IPS-18c (cell line): ENCODE measurements around the gene PDZK1IP1.
A peak's percentile ranks its signal among the peaks of the same experiment; 100 is the strongest.

Experiments used
- H3K4me3 ChIP-seq: 2 replicates; pipeline ENCODE4 v1.7.0; 2013; ENCODE audit warnings: low read depth, mild to moderate bottlenecking, low read length, moderate library complexity; ENCODE audit not compliant: insufficient read depth
- H3K9me3 ChIP-seq: one replicate; pipeline ENCODE4 v1.6.1; 2013; ENCODE audit warnings: mild to moderate bottlenecking, low read length, moderate library complexity; ENCODE audit not compliant: control insufficient read depth, insufficient read depth

The PDZK1IP1 gene

DNA sequence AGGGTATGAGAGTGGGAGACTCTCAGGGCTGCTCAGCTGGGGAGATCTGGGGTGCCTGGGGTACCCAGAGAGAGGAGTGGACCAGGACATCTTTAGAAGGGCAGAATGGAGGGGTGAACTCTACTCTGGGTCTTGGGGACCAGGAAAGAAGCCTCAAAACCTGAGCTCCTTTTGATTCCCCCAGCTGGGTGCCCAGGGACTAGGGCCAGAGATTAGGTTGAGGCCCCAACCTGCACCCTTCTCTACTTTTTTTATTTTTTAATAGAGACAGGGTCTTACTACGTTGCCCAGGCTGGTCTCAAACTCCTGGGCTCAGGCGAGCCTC, 1.9 kb downstream of the PDZK1IP1 start:
- H3K9me3 ChIP-seq = peaks cover 4% of the 10 kb centered on the region

DNA sequence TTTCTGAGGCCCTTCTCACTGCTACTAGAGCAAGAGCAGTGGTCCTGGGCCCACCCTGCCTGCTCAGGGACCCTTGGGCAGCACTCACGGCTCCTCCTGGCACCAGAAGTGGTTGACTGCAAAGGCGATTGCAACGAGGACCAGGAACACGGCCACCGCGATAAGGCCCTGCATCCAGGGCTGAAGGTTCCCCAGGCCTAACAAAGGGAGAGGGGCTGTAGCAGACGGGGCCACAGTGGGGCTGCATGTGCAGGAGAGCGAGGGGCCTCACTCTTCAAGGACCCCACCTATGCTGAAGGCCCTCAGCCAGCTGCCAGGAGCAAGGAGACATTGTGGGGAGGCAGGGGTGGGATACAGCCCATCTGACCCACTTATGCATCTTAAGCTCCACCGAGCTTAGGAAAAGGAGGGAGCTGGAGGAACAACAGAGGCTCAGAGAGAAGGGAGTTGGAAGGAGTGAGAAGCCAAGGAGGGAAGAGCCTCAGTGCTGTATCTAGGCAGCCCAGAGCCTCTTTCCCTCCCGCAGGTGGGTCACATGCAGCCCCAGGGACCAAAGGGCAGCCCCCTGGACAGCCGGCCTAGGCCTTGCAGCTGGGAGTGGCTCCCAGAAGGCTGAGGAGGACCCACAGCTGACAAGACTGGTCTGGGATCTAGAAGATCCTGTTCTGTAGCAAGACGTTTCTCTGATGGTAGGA, 2.5 kb downstream of the PDZK1IP1 start:
- peaks cover 4% of the 10 kb centered on the region for H3K9me3 ChIP-seq
- no peak overlapping the region for H3K4me3 ChIP-seq

More for the DNA sequence above, 1.9 kb downstream of the PDZK1IP1 start:
- no peak overlapping the region for H3K4me3 ChIP-seq

DNA sequence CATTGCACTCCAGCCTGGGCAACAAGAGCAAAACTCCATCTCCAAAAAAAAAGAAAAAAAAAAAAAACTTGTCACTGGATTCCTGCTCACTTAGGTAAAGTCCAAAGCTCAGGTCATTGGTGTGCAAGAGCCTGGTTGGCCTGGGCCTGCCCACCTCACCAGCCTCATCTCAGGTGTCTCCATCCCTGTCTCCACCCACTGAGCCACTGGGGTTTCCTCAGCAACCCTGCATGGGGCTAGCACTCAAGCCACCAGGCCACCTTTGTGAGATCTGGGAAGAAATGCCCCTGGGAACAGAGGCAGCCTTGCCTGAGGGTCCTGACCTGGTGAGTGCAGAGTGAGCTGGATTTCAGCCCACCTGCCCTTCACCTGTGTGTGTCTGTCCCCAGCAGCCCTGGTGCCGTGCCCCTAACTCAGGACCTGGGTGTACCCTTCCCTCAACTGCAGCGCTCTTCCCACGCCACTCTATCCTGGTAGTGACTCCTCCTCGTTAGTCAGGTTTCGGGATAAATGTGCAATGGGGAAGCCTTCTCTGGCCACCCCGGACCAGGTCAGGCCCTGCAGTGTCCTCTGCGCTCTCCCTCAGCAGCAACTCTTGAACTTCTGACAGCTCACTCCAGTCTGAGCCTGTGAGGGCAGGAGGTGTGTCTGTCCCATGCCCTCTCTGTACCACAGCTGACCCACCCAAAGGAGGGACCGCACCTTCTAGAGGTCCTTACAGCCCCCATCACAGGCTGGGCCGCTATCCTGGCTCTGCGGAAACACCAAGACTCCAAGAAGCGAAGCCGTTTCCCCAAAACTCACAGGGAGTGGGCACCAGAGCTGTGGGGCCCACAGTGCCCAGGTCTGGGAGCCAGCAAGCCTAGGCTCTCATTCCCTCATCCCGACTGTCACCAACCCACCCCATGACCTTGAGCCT, 3.3 kb downstream of the PDZK1IP1 start:
- Histone ChIP-seq H3K9me3 (peaks cover 4% of the 10 kb centered on the region), H3K4me3 (no peak overlapping the region)

DNA sequence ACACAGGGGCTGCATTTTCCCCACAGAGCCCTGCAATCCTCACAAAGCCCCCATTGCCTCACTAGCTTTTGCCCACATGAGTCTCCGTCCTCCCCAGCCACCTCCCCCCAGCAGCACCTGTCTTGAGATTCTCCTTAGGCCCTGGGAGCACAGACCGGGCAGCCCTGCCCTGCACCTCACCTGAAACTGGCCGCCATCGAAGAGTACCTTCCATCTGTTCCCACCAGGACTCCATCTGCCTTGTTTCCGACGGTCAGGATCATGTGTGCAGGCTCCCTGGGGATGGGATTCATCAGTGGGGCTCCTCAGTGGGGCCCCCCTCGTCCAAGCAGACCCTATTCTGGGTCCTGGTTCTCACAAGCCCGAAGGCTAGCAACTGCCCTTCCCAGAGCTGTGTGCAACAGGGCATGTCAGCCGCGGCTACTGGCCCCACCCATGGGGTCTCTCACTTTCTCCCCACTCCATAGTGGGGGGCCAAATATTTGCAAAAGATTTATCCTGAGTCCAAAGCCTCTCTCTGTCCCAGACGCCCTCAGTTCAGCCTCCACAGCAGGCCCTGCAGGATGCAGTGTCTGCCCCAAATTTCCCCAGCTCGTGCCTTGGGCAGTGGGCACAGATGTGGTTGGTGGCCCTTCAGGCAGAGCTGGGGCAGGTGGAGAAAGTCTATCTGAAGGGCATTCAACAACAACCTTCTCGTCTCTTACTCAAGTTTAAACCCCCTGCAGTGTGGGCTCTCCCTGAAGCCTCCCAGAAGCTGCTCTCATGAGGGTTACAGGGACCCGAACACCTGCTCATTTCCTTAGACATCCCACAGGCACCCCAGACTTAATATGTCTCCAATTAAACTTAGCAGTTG, 4.8 kb downstream of the PDZK1IP1 start:
- Histone ChIP-seq H3K9me3 (peaks cover 4% of the 10 kb centered on the region), H3K4me3 (no peak overlapping the region)

DNA sequence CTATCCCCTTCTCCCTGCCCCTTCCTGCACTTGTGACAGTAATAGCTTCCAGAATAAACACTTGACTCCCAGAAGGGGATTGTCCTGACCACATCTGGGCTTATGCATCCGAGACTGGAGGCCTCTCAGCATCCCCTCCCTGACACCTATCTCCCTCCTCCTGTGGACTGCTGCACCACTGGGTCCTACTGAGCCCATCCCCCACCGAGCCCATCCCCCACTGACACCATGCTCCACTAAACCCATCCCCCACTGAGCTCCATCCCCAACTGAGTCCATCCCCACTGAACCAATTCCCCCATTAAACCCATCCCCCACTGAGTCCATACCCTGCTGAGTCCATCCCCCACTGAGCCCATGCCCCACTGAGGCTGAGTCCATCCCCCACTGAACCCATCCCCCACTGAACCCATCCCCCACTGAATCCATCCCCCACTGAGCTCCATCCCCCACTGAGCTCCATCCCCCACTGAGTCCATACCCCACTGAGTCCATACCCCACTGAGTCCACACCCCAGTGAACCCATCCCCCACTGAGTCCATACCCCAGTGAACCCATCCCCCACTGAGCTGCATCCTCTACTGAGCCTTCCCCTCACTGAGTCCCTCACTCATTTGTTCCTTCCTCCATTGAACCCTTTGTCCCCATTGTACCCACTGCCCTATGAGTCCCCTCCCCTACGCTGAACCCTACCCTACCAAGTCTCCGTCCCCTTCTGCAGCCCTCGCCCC, 5.6 kb downstream of the PDZK1IP1 start:
- Histone ChIP-seq H3K9me3 (peaks cover under 1% of the 10 kb centered on the region), H3K4me3 (no peak overlapping the region; the same call in 1 of the 2 replicates)

DNA sequence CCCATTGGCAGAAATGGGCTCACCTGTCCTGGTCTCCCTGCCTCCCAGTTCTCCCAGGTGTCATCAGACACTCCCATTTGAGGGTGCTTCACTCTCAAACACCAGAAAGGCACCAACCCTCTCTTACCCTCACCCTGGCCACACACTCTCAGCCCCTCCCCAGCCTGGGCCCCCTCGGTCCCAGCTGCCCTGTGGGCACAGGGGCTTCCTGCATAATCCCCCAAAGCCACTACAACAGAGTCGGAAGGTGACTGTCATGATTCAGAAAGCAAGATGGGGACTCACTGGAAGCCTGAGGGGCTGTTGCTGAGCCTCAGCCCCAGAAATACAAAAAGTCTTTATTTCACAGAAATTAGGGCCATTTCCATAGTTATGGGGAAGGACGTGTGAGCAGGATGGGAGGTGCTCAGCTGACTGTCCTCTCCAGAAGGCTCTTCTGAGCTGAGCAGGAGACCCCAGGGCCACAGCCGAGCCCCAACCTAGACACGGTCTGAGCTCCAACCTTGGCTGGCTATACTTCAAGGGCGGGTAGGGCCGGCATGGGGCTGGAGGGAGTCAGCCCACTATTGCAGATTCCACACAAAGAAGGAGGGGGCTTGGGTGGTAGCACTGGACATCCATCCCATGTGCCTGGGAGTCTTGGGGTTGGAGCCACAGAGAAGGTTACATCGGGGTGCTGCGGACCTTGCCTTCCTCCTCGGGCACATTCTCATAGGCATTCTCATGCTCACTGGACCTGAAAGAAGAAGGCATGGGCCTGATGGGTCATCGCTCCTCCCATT, 6.3 kb downstream of the PDZK1IP1 start:
- H3K9me3 ChIP-seq = no peaks in the 10 kb centered on the region
- no peak overlapping the region for H3K4me3 ChIP-seq

DNA sequence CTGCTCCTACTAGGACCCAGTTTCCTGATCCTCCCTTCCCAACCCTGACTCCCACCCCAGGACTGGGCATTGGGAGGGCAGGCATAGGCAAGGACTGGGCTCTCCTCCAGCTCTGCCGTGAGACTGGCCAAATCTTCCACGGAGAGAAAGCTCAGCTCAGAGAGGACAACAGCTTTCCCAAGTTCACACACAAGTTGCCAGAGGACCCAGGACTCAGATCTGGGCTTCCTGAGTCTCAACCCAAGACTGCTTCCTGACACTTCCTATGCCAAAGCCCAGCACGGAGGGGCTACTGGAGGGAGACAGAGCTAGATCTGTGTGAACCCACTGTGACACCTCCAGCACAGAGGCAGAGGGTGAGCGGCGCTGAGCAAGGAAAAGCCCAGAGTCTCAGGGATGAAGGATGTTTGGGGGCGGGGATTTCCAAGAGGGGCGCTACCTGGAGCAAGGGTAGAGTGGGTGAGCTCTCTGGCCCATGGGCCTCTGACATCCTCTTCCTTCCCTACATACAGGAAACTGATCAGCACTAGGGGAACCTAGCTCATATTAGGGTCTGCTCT, 7.1 kb downstream of the PDZK1IP1 start:
- no peaks in the 10 kb centered on the region for H3K9me3 ChIP-seq
- H3K4me3 ChIP-seq = no peak overlapping the region

DNA sequence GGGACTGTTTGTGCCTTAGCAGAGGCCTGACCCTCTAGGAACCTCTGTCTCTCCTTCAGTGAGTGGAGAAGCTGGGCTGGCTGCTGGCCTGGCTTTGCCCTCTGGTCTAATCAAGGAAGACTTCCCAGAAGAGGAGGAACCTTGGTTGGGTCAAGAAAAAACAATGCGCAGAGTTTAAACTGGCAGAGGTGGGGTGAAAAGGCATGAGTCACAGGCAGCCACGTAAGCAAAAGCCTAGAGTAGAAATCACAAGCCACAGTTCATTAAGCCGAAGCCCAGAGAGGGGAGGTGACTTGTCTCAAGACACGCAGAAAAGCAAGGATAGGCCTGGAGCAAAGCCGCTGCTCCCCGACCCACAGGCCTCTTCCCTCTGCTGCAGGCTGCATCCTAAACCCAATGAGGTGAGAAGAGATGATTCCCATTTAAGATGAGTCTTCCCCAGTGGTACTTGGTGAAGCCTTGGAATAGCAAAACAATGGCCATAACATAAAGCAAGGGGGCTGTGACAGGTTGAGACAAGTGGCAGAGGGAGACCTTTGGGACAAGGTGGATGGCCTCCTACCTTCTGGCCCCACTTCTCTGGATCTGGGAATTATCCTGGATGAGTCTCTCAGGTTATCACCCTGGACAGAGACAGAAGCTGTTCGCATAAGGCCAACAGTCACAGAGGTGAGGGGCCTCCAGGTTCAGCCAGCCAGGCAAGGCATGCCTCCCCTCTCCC, 7.7 kb downstream of the PDZK1IP1 start:
- Histone ChIP-seq H3K9me3 (no peaks in the 10 kb centered on the region), H3K4me3 (no peak overlapping the region)

DNA sequence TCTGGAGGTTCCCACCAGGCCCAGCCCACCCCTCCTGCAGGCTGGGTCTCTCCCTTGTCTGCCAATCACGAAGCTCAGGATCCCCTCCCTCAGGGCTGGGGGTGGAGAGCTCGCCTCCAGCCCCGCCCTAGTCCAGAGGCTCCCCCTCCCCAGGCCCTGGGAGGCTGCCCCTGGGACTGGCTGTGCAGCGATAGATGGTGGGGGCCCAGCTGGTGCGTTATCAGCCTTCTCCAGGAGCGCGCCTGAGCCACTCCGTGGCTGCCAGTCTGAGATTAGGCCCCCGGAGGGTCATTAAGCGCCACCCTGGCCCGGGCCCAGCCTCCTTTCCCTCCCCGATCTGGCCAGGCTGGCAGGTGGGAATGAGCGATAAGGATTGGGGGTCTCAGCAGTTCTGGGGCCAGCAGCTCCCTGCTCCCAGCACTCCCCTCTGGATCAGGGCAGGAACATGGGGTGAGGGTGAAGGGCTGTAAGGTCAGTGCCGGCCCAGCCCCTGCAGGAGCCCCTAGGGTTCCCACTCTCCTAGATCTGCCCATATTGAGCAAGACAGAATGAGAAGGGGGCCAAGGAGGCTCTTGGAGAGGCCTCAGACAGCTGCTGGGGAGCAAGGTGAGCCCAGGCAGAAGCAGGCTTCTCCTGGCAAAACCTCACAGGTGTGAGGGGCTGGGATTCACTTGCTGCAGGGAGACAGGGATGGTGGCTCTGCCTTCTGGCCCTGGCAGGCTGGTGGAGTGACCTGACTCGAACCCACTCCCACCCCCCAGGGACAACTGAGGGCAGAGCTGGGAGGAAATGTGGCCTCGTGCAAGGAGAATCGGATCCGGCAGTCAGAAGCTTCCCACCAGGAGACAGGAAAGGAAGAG, 8.5 kb downstream of the PDZK1IP1 start:
- H3K4me3 ChIP-seq = no peak overlapping the region

DNA sequence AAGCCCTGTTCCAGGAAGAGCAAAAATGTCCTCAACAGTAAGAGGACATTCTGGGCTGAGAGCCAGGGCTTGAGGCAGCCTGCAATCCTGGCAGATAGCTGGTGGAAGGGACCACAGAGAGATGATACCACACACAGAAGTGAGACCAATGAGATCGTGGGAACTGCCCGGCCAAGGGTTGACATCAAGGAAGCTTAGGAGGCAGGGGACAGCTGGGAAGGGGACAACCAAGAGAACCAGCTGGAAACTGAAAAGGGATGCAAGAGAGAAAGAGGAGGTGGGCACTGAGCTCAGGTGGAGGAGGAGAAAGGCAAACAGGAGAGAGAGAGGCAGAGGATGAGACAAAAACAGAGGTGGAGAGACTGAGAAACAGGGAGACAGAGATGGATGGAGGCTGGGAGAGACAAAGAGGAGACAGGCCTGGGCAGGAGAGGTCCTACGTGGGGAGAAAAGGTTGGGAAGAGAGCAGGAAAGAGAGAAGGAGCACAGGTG, 9.2 kb downstream of the PDZK1IP1 start:
- H3K9me3 ChIP-seq = no peaks in the 10 kb centered on the region

More for the DNA sequence above, 8.5 kb downstream of the PDZK1IP1 start:
- H3K9me3 ChIP-seq = no peaks in the 10 kb centered on the region

DNA sequence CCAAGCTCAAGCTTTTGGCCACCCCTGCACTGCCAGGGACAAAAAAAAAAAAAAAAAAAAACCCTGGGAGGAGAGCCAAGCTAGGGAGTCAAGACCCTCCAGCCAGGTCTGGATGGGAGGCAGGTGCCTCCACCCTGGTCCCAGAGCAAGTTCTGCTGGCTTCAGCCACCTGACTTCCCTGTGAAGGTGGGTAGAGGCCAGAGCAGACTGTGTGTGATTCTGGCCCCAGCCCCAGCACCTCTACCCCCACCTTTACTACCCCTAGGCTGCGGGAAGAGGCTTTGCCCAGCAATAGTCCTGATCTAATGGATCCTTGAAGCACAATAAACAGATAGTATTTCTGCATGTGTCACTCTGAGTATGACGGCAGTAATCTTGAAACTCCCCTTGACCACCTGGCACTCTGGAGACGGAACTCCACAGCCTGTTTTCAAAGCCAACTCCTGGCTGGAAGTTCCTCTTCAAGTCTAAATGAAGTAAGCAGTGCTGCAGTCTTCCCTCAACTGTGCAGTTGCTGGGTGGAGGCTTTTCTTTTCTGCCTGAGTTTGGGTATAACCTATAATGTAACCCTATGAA, 9.8 kb downstream of the PDZK1IP1 start:
- Histone ChIP-seq H3K4me3 (no peak overlapping the region), H3K9me3 (no peaks in the 10 kb centered on the region)

More for the DNA sequence above, 9.2 kb downstream of the PDZK1IP1 start:
- no peak overlapping the region for H3K4me3 ChIP-seq

DNA sequence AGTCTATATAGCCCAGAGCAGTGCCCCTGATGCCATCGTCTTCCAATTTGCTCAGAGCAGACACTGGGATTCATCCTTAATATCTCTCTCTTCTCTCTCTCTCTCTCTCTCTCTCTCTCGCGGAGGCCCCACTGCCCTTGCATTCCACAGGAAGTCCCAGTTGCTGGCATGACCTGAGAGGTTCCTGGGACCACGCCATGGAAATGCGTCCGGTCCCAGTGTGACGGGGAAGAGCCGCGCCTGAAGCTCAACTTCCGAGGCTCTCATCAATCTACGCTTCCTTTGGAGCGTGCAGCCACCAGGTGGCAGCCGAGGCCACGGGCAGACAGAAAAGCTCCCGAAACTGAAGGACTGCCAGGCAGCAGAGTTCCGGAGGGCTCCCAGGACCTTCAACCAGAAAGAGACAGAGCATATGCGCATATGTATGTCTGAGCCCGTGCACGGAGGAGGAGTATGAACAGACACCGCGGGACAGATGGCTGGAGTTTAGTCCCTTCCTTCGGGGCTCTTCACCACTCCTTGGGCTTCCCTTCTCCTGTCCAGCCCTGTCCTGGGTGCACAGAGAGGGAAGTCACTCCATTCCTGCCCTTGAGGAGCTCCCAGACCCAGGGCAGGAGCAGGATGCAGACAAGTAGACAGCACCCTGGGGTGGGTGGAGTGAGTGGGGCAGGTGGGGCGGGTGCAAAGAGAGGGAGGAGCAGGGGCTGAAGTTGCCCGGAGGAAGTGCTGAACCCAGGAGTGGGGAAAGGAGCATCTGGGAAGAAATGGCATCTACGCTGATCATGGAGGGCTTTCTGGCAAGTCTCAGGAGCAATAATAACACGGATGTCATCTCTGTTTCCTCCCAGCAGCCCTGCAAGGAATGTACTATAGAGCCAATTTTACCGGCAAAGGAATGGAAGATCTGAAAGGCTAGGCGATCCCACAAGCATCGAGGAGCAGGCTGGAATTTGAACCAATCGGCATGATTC, 10.5 kb downstream of the PDZK1IP1 start:
- no peaks in the 10 kb centered on the region for H3K9me3 ChIP-seq
- peak overlapping the region; percentile 38 for H3K4me3 ChIP-seq

DNA sequence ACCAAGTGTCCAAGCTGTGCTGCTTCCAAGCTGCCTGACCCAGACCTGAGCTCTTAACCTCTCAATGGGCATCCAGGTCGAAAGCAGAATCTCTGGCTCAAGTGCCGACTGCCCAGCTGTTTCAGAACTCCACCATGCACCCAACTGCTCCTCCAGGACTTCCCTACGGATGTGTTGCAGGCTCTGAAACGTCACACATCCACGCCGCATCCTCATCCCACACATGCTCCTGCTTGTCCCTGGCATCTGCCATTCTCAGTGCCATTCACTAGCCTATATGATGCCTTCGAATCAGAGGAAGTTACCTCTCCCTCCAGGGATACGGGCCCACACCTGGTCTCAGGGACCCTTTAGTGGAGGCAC, 11.2 kb downstream of the PDZK1IP1 start:
- peak overlapping the region; percentile 32; the same call in 1 of the 2 replicates for H3K4me3 ChIP-seq
- no peaks in the 10 kb centered on the region for H3K9me3 ChIP-seq
